ENCODE measurements around the gene NSUN4.
"Not testable (repeated sequence)": the region's sequence is repeated elsewhere in the genome, so short reads cannot be mapped to it uniquely, and the experiment has no call there.

NSUN4 gene

GRCh38 chr1:46329807-46330206, 10.8 kb upstream of the NSUN4 start:
- DNase-seq: not testable (repeated sequence)

GRCh38 chr1:46330381-46330780, 10.2 kb upstream of the NSUN4 start:
- DNase-seq: not testable (repeated sequence)

GRCh38 chr1:46331786-46332540, 8.6 kb upstream of the NSUN4 start:
- DNase-seq: not testable (repeated sequence)

GRCh38 chr1:46333300-46334029, 7.1 kb upstream of the NSUN4 start:
- DNase-seq: no peak

- DNase-seq: no peak
These were observed 6.6 kb upstream of the NSUN4 start for GRCh38 chr1:46334030-46334384.

- DNase-seq: no peak
These were observed 5.5 kb upstream of the NSUN4 start for GRCh38 chr1:46335081-46335480.

GRCh38 chr1:46337409-46337808, 3.2 kb upstream of the NSUN4 start:
- DNase-seq: not testable (repeated sequence)

GRCh38 chr1:46341222-46342083, 846 bp downstream of the NSUN4 start:
- no peak for DNase-seq

- DNase-seq: no peak
These were observed 1.6 kb downstream of the NSUN4 start for GRCh38 chr1:46342084-46342656.

- DNase-seq: no peak
These were observed 2.2 kb downstream of the NSUN4 start for GRCh38 chr1:46342677-46343350.

GRCh38 chr1:46343351-46343695, 2.7 kb downstream of the NSUN4 start:
- DNase-seq: no peak

GRCh38 chr1:46343705-46344104, 3.1 kb downstream of the NSUN4 start:
- no peak for DNase-seq

- no peak for DNase-seq
These were observed 3.9 kb downstream of the NSUN4 start for GRCh38 chr1:46344481-46344880.

- no peak for DNase-seq
These were observed 4.7 kb downstream of the NSUN4 start for GRCh38 chr1:46345281-46345680.

GRCh38 chr1:46352363-46352762, 11.8 kb downstream of the NSUN4 start:
- DNase-seq: no peak

GRCh38 chr1:46355920-46356319, 15.3 kb downstream of the NSUN4 start:
- DNase-seq: not testable (repeated sequence)

- no peak for DNase-seq
These were observed 21.6 kb downstream of the NSUN4 start for GRCh38 chr1:46362158-46362557.

- no peak for DNase-seq
These were observed 22.5 kb downstream of the NSUN4 start for GRCh38 chr1:46363121-46363520.

- no peak for DNase-seq
These were observed 24.0 kb downstream of the NSUN4 start for GRCh38 chr1:46364612-46365011.

- DNase-seq: not testable (repeated sequence)
These were observed 25.2 kb downstream of the NSUN4 start for GRCh38 chr1:46365796-46366195.

GRCh38 chr1:46367072-46367471, 26.5 kb downstream of the NSUN4 start:
- no peak for DNase-seq

GRCh38 chr1:46367701-46368100, 27.1 kb downstream of the NSUN4 start:
- not testable (repeated sequence) for DNase-seq

GRCh38 chr1:46368791-46369190, 28.2 kb downstream of the NSUN4 start:
- DNase-seq: no peak
